Limb (tissue), 2 donors: ENCODE measurements around the gene CD226.
"Not testable (repeated sequence)": the region's sequence is repeated elsewhere in the genome, so short reads cannot be mapped to it uniquely, and the experiment has no call there.

Source experiments
- DNase-seq, 2 donors: peaks; one replicate each; pipeline ENCODE4 v3.0.0-alpha.2; 2016; ENCODE audit errors: extremely low spot score in 2 of 2

CD226 gene

DNA sequence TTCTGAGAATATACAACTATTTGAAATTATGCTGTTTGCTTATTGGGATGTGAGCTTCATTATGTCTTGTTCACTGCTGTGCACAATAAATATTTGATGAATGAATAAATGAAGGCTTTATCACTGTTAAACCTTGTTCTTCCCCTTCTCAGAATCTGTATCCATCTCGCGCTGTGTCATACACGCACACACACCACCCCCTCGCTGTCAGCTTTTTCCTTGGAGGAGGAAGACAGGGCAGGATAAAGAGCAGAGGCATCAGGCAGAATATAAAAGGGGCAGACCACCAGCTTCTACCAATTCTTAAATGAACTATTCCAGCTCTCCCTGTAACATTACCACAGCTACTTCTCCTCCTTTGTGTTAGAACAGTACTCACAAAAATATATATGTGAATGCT lies 75.0 kb downstream of the CD226 start:
- DNase-seq: no peak

DNA sequence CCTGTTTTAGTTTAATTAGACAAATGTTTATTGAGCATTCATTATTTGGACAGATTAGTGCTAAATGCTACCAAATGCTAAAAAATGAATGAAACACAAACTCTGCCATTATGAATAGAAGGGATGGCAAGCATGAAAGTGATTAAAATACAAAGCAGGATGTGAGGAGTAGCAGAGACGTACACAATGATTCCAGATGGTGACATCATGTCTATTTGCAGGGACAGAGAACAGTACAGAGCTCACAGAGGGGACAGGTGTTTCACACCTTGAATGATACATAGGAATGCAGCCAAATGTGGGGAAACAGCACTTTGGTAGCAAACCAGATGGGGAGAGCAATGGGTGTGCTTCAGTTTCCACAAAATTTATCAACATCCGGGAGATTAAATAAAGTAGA lies 76.3 kb downstream of the CD226 start:
- DNase-seq: no peak

DNA sequence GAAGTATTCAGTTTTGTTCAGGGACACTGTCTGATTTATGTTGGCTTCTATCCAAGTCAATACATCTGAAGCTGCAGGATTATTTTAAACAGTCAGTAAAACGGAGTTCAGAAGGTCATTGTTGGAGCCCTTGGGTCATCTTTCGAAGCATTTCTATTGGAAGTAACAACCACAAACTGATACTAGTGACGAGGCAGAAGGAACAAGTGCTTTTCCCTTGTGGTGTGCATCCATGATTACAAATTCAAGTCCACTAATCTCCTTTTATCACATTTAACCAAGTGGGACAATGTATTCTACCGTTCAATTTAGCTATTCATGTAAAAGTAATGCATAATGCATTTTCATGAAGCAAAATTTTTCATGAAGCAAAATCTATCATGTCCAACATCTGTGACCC lies 76.9 kb downstream of the CD226 start:
- no peak for DNase-seq

DNA sequence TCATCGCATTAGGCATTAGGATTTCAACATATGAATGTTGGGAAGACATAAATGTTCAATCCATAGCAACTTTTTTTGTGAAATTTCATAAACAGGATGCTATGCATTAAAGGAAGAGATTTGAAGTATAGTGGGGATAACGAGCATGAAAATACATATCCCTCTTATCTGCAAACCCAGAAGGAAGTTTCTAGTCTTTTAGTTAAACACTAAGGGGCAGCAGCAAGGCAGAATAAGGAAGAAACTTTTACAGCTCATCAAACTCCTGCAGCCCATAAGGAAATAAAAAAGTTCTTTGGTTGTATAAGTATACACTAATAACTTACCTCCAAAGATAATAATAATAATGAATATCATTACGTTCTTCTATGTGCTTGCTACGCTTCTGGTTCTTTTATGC lies 81.5 kb downstream of the CD226 start:
- no peak for DNase-seq

DNA sequence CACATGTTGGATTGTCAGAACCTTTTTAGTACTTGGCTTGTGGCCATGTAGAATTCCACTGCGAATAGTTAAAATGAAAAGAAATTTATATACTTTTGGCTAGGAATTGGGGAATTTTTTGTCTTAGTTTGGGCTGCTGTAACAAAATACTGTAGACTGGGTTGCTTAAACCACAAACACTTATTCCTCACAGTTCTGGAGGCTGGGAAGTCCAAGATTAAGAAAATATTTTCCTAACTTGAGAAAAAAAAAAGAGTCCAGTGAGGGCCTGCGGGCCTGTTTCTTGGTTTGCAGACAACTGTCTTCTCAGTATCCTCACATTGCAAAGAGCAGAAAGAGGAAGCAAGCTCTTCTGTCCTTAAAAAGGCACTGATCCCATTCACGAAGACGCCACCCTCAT lies 81.9 kb downstream of the CD226 start:
- DNase-seq: no peak

DNA sequence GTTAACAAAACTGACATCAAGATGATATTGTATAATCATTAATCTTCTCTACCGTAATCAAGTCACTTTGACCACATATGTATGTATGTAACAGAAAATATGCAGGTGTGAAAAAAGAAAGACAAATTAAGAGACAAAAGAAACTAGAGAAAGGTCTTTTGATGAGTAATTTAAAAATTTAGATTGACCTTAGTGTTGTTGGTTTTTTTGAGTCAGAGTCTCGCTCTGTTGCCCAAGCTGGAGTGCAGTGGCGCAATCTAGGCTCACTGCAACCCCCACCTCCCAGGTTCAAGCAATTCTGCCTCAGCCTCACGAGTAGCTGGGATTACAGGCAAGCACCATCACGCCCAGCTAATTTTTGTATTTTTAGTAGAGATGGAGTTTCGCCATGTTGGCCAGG lies 82.9 kb downstream of the CD226 start:
- DNase-seq: not testable (repeated sequence)

DNA sequence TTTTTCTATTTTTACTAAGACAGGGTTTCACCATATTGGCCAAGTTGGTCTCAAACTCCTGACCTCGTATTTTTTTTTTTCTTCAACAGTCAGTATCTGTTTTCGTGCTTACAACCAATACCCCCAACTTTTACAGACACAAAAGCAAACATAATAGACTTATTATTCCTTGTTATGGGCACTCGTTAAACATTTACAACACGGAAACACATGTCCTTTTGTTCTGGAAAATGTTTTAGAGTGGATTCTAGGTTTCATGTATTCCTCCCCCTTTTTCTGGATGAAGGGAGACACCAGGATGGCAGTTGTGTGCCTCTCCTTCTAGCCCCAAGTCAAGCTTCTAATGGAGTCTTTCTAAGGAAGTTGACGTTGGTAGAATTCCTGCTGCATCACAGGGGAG lies 88.8 kb downstream of the CD226 start:
- DNase-seq: no peak

DNA sequence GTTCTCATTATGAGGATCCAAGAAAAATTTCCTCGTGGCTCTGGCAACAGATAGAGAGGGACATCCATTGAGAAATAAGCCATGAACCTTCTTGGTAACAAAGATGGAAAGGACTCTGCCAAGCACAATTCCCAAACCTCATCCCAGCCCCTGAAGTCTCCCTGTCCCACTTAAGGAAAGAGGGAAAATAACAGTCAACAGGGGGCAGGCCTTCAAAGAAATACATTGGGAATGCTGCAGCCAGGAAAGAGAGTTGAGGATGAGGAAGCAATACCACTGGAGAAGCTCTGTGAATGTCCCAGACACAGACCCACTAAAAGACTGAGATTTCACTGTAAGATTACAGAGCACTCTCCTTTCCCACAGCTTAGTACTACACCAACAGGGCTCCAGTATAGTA lies 93.2 kb downstream of the CD226 start:
- no peak for DNase-seq

DNA sequence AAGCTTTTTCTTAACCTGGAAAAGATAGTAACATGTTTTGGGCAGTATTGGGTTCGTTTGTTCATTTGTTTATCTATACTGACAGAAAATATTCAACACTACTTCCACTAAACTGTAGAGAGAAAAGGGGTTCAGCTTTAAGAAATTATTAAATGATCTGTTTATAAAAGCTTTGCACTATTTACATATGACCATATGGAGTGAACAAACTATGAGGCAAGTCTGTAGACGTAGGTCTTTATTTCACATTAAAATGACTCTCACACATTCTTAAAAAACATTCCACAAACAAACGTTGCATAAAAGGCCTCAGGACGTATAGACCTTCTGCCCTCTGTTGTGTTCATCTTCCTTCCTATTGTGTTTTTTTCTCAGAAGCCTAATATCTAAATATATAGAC lies 94.6 kb downstream of the CD226 start:
- DNase-seq: no peak

DNA sequence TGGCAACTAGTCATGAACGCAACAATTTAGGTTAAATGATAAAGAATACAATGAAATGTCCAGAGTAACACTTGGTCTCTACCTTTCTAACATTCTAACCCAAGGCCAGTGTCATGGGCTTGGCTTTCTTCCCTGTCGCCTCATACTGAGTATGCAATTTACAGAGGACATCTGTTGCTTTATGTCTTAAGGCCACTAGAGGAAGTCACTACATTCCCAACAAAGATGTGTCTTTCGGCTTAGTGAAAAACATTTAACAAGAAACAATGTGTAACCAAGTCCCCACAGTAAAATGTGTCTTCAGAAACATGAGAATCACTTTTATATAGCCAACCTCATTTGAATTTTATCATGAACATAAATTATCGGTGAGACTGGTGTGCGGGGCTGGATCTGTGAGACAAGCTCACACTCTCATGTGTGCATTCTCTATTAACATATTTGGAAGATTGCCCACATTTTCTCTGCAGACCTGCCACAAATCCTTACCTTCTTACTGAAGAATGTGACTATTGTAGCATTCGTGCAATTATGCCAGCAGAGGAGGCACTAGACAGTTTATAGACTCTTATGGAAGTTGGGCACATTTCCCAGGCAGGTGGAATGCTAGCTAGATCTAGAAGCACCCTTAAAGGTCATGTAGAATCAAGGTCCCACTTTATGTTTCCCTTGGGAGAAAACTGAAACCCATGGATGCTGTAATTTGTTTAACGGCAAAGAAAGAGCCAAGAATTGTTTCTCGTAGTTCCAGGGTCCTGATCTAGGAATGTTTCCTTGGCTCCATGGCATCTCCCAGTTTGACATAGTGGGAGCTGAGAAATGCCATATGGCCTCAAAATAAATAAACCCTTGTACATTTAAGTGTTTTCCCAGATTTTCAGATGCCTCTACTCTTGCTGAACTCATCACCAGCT lies 101.8 kb downstream of the CD226 start:
- peak in 1 of 2 donors; percentile 20 for DNase-seq

DNA sequence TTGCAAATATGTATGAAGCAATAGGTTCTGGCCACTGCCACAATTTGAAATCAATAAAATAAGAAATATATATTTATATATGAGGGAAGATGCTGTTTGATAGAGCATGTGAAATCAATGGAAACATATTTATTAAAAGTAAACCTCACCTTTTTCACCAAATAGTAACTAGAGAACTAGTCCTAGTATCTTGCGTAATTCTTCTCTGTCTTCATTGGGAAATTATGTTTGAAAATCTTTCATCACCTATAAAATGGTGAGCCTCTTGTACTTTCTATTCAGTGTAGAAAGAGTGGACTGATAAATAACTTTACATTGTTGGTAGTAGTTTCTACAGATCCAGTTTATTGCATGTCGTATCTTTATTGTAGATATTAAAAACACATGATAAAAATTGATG lies 103.0 kb downstream of the CD226 start:
- DNase-seq: no peak

DNA sequence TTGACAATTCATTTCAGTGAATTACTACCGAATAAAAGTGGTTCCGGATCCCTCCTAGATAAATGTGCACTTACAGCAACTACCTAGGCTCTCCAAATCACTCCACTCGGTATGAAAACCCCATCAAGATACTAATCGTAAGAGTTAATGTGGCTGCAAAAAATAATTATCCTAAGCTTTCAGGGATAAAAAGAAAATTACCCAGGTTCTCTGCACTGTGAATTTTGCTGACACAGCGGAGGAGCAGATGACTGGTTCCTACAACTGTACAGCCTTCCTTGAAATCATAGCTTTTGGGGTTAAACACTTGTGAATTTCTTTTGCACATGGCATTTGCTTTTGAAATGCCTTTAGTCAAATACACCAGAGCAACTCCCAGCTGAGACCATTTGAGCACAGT lies 104.7 kb downstream of the CD226 start:
- no peak for DNase-seq

DNA sequence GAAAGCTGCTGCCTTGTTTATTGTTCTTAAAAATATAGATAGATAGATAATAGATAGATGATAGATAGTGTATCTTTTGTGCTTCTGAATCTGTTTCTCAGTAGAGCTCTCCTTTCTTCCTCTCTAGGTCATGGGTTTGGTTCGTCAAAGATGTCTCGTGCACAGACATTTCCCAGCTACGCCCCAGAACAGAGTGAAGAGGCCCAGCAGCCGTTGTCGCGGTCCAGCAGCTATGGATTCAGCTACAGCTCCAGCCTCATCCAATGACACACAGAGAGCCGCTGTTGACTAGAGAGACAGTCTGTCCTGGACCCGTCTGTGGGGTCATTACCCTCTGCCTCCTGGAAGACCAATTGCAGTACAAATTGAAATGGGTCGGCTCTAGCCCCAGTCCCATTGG lies 106.6 kb downstream of the CD226 start:
- DNase-seq: no peak

DNA sequence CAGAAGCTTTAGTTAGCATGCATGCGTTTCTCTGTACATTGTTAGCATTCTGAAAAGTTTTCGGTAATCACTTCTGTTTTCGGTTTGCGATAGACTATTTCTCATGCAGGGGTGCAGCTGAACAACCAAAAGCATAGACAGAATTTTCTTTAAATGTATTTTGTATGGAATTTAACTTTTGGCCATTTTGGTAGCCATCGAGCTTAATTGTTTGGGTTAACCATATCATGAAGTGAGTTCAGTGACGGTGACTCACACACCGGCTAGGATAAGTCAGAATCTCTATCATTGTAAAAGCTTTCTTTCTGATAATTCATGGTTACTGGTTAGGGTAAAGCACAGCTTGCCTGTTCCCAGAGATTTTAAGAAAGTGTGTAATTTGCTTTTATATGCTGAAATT lies 107.2 kb downstream of the CD226 start:
- DNase-seq: no peak

DNA sequence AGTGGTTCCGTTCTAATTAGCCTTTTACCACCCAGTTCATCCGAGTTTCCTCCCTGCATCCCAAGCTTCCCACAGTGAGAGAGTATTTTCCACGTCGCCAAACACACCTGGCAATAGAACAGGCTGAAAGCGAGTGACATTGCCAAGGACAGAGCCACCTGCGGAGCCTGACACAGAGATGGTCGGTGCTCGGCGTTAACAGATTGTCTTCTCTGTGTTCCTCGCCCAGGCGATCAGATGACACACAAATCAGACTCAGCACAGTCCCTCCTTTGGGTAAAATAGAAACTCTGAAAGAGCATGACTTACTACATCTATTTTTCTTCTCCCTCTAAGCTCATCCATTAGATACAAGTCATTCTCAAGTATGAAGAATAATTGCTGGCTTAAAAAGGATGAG lies 107.7 kb downstream of the CD226 start:
- no peak for DNase-seq

DNA sequence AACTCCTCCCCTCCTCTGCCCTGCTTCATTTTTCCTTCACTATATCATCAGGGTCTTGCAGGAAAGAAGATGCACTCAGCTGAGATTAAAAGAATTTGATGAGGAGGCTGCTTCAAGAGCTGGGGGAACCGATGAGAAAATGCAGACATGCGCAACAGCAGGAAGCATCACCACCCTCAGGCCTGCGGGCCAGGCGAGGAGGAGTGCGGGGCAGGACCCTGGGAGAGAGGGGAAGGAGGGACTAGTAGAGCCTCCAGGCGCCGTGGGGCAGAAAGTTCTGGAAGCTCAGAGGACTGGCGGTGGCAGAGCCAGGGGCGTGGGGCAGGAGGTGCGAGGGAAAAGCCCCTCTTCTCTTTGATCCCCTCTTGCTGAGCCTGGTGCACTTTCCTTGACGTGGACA lies 108.2 kb downstream of the CD226 start:
- no peak for DNase-seq

DNA sequence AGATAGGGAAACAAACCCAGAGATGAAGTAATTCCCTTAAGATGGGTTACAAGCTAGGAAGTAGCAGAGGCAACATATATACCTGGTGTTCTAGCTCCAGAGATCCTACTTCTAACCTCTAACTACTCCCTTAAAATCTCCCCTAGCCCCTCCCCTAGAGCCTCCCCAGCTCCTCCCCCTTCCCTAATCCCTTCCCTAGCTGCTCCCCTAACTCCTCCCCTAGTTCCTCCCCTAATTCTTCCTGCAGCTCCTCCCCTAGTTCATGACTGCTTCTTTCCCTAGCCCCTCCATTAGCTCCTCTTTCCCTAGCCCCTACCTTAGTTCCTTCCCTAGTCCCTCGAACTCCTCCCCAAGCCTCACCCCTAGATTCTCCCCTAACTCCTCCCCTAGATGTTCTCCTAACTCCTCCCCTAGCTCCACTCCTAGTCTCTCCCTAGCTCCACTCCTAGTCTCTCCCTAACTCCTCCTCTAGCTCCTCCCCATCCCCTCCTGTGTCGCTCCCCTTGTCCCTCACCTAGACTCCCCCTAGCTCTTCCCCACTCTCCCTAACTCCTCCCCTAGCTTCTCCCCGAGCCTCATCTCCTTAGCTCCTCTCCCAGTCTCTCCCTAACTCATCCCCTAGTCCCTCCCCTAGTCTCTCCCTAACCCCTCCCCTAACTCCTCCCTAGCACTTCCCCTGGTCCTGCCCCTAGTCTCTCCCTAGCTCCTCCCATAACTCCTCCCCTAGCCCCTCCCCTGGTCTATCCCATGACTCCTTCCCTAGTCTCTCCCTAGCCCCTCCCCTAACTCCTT lies 108.9 kb downstream of the CD226 start:
- DNase-seq: no peak

DNA sequence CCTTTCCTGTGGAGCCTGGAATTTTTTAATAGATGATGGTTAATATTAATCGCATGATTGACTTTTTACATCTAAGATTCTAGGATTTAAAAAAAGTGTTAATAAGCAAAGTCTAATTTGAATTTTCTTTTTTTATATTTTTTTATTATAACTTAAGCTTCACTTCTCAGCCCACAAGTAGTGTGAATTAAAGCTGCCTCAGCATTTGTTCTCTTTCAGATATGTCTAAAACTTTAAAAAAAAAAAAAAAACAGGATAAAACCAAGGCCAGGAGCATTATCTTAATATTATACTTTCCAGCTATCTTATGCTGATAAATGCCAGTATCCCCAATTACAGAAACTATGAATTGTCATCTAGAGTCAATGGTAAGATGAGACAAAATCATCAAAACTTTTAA lies 109.7 kb downstream of the CD226 start:
- no peak for DNase-seq

DNA sequence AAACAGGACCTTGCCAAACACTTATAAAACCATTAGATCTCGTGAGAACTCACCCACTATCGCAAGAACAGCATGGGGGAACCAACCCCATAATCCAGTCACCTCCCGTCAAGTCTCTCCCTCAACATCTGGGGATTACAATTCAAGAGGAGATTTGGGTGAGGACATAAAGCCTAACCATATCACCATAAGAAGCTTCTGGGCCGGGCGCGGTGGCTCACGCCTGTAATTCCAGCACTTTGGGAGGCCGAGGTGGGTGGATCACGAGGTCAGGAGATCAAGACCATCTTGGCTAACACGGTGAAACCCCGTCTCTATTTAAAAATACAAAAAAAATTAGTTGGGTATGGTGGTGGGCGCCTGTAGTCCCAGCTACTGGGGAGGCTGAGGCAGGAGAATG lies 112.7 kb downstream of the CD226 start:
- DNase-seq: not testable (repeated sequence)

DNA sequence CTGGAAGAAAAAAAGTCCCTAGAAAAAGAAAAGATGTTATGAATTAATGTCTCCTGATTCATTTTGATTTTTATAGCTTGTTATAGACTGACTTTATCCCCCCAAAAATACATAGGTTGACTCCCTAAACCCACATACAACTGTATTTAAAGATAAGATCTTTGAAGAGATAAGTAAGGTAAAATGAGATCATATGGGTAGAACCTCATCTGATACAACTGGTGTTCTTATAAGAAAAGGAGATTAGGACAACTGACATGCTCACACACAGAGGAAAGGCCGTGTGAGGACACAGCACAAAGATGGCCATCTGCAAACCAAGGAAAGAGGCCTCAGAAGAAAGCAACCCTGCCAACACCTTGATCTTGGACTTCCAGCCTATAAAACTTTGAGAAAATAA lies 117.5 kb downstream of the CD226 start:
- no peak for DNase-seq

DNA sequence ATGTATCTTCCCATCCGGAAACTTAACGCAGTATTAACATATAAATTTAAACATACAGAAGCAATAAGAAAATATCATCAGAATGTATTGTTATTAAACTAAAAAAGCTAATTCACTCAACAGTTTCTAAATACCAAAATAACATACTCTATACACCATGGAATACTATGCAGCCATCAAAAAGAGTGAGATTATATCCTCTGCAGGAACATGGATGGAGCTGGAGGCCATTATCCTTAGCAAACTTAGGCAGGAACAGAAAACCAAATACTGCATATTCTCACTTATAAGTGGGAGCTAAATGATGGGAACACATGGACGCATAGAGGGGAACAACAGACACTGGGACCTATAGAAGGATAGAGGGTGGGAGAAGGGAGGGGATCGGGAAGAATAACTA lies 127.1 kb downstream of the CD226 start:
- DNase-seq: no peak

DNA sequence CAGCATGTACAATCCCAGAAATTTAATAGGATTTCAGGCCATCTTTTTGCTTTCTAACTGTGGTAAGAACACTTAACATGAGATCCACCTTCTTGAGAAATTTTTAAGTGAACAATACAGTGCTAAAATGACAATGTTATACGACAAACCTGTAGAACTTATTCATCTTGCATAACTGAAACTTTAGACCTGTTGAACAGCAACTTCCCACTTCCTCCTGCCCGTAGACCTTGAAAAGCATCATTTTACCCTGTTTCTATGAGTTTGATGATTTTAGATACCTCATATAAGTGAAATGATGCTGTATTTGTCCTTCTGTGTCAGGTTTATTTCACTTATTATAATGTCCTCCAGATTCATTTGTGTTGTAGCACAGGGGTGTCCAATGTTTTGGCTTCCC lies 128.2 kb downstream of the CD226 start:
- DNase-seq: no peak
